IPS-18a (cell line): ENCODE results near the gene ITGB5.

Experiments
- H3K27ac ChIP-seq: one replicate; pipeline ENCODE4 v1.5.1; 2013; ENCODE audit warnings: low read length
- H3K27me3 ChIP-seq: one replicate; pipeline ENCODE4 v1.6.1; 2013; ENCODE audit warnings: mild to moderate bottlenecking, low read length; ENCODE audit not compliant: control insufficient read depth, insufficient read depth
- H3K36me3 ChIP-seq: one replicate; pipeline ENCODE4 v1.6.1; 2013; ENCODE audit warnings: low read depth, low read length; ENCODE audit not compliant: control insufficient read depth
- H3K4me1 ChIP-seq: one replicate; pipeline ENCODE4 v1.6.1; 2013; ENCODE audit warnings: low read depth, low read length; ENCODE audit not compliant: control insufficient read depth
- H3K4me3 ChIP-seq: one replicate; pipeline ENCODE4 v1.5.1; 2013; ENCODE audit warnings: low read length
- H3K9ac ChIP-seq: one replicate; pipeline ENCODE4 v1.6.1; 2013; ENCODE audit warnings: mild to moderate bottlenecking, low read length, moderate library complexity
- H3K9me3 ChIP-seq: one replicate; pipeline ENCODE4 v1.6.1; 2013; ENCODE audit warnings: low read depth, low read length; ENCODE audit not compliant: control insufficient read depth

Gene ITGB5

DNA sequence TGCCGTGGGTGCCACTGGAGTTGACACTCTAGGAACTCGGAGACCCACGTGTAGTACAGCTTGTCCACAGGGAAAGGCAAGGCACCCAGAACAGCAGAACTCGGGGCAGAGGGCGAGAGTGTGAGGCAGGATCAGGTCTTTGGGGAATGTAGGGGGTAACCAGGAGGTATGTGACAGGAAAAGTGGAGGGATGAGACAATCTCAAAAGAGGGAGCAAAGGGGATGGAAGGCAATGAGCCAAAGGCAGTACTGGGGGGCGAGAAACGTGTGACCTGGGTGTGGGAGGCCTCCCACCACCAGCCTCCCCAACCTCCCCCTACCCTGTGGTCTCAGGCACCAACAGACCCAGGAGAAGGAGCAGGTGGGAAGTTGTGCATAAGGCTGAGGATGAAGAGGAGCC lies 108.0 kb downstream of the ITGB5 start:
- H3K4me3 ChIP-seq, result no peak overlapping the region
- H3K9ac ChIP-seq, result no peak overlapping the region
- no peaks in the 10 kb centered on the region for H3K9me3 ChIP-seq
- H3K36me3 ChIP-seq, result no peaks in the 10 kb centered on the region
- H3K27ac ChIP-seq, result no peak overlapping the region
- H3K4me1 ChIP-seq, result peaks cover 27% of the 10 kb centered on the region
- H3K27me3 ChIP-seq, result no peaks in the 10 kb centered on the region

DNA sequence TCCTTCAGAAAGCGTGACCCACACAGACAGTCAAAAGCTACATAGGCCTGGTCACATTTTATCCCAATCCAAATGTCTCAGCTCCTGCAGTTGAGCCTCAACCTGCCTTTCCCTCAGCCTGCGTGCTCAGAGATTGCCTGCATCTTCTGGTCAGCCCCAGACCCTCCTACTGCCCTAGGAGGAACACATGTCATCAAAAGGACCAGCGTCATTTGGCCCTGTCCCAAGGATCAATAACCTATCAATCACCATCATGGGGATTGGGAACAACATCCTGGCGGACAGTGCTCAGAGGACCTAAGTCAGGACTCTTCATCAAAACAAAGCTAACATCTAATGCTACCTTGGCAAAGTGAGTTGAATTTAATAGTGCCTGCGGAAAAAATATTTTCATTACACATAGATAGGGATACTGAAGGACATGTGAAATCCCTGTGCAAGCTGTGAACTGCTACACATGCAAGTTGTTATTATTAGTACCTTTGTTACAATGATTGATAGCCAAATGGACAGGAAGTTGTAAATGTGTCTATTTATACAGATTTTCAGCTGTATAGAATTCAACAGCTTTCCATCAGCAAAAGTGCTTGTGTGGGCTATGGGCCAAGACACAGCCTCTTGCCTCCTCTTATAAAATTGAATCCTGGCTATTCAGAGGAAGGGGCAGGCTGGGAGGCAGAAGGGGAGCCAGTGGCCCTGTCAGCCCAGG lies 109.2 kb downstream of the ITGB5 start:
- Histone ChIP-seq H3K9ac (no peak overlapping the region), H3K9me3 (no peaks in the 10 kb centered on the region), H3K4me1 (peaks cover 30% of the 10 kb centered on the region), H3K27me3 (no peaks in the 10 kb centered on the region), H3K27ac (no peak overlapping the region), H3K36me3 (no peaks in the 10 kb centered on the region), H3K4me3 (no peak overlapping the region)

DNA sequence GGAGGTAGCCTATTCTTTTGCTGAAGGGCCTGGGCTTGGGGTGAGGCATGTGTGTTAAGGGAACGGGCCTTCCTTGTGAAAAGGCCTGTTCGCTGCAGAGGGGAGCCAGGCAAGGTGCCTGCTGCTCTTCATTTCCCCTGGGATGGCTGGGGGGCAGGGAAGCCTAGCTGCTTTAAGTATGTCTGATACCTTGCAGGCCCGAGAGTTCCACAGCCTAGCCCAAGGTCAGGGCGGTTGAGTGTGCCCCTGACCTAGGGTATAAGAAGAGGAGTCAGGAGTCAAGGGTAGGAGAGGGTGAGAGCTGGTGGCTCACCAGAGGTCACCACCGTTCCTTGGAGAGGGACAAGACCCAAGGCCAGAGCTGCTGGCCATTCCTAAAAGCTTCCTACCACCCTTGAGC lies 110.3 kb downstream of the ITGB5 start:
- Histone ChIP-seq H3K27ac (no peak overlapping the region), H3K4me1 (peaks cover 30% of the 10 kb centered on the region), H3K9ac (no peak overlapping the region), H3K27me3 (no peaks in the 10 kb centered on the region), H3K36me3 (no peaks in the 10 kb centered on the region), H3K9me3 (no peaks in the 10 kb centered on the region), H3K4me3 (no peak overlapping the region)

DNA sequence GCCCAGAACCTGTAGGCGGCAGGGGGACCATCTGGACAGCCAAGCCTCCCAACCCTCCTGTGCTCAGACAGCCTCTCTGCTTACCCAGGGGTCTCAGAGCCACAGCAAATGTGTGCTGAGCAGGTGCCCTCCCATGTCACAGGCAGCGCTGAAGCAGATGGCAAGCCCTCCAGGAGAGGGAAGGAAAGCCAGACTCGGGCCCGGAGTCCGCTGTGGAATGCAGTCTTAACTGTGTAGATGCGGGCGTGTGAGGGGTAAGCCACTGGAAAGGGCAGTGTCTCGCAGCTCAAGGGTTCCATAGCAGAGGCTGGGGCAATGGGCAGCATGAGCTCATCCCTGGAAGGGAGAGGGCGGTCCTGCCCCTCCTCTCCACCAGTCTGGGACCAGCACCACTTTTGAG lies 111.3 kb downstream of the ITGB5 start:
- no peak overlapping the region for H3K4me3 ChIP-seq
- H3K9me3 ChIP-seq, result no peaks in the 10 kb centered on the region
- no peaks in the 10 kb centered on the region for H3K27me3 ChIP-seq
- peaks cover 26% of the 10 kb centered on the region for H3K4me1 ChIP-seq
- no peak overlapping the region for H3K9ac ChIP-seq
- H3K36me3 ChIP-seq, result no peaks in the 10 kb centered on the region
- H3K27ac ChIP-seq, result no peak overlapping the region

DNA sequence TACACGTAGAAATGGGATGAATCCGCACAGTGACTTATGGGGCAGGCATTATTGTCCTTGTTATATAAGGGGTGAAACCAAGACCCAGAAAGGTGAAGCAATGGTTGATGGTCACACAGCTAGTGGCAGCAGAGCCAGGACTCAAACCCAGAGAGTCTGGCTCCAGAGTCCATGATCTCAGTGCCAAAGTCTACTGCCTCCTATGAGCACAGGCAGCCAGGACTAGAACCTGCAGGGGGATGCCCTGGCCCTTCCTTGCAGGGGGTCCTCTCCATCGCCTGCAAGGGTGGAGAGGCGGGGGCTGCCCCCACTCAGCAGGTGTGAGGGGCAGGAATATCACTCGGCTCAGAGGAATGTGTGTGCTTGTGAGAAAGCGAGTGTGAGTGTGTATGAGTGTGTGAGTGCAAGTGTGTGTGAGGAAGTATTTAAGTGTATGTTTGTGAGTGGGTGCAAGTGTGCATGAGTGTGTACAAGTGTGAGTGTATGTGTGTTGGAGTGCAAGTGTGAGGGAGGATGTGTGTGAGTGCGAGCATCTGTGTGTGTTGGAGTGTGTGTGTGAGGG lies 112.2 kb downstream of the ITGB5 start:
- Histone ChIP-seq H3K27ac (peak overlapping the region; percentile 74), H3K4me1 (peaks cover 23% of the 10 kb centered on the region), H3K9ac (no peak overlapping the region), H3K27me3 (no peaks in the 10 kb centered on the region), H3K4me3 (no peak overlapping the region), H3K9me3 (no peaks in the 10 kb centered on the region), H3K36me3 (no peaks in the 10 kb centered on the region)

DNA sequence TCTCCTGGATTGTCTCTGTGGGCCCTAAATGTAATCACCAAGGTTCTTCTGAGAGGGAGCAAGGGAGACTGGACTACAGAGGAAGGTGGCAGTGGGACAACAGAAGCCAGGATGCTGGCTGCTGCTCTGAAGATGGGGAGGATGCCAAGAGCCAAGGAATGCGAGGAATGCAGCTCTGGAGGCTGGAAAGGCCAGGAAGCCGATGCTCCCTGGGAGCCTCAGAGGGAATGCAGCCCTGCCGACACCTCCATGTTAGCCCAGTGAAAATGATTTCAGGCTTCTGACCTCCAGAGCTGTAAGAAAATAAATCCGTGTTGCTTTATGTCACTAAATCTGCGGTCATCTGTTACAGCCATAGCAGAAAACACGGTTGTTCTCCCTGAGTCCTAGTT lies 112.8 kb downstream of the ITGB5 start:
- Histone ChIP-seq H3K9ac (no peak overlapping the region), H3K36me3 (no peaks in the 10 kb centered on the region), H3K27ac (peak overlapping the region; percentile 74), H3K4me3 (no peak overlapping the region), H3K4me1 (peaks cover 23% of the 10 kb centered on the region), H3K9me3 (no peaks in the 10 kb centered on the region), H3K27me3 (no peaks in the 10 kb centered on the region)

DNA sequence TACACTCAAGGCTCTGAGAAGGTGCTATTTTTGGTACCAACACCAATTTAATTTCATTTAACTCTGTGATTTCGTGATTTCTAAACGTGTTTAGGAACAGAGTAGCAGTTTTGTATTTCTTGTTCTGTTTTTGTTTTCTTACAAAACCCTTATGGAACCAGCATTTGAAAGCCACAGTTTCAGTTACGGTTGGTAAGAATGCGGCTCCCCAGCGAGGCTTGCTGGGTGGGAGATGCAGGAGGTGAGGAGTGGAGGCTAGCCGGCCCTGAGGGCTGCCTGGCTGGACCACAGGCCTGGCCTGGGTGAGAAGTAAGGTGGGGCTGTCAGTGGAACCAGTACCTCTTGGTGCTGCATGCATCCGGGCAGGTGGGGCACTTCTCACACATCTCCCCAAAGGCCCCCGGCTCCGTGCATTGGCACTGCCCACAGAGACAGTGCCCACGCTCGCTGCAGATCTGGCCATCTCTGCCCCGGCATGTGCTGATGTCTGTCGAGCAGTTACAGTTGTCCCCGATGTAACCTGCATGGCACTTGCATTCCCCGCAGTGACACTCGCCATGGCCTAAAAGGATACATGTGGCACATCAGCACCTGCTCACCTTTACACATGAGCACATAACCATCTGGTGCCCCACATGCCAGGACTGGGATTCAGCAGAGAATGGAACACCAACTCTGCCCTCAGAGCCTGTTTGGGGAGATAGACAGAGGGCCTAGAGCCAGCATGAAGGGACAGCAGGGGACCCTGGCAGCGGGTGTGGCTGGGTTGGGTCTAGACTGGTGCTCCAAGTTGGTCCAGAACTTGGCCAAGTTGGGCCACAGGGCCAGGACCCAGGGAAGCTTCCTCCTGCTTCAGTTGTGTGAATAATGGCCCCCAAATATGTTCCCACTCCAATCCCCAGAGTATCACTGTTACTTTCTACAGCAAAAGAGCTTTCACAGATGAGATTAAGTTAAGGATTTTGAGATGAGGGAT lies 113.5 kb downstream of the ITGB5 start:
- Histone ChIP-seq H3K9ac (no peak overlapping the region), H3K4me3 (no peak overlapping the region), H3K4me1 (peaks cover 23% of the 10 kb centered on the region), H3K27ac (peak overlapping the region; percentile 15), H3K36me3 (peaks cover 2% of the 10 kb centered on the region), H3K27me3 (no peaks in the 10 kb centered on the region), H3K9me3 (no peaks in the 10 kb centered on the region)

DNA sequence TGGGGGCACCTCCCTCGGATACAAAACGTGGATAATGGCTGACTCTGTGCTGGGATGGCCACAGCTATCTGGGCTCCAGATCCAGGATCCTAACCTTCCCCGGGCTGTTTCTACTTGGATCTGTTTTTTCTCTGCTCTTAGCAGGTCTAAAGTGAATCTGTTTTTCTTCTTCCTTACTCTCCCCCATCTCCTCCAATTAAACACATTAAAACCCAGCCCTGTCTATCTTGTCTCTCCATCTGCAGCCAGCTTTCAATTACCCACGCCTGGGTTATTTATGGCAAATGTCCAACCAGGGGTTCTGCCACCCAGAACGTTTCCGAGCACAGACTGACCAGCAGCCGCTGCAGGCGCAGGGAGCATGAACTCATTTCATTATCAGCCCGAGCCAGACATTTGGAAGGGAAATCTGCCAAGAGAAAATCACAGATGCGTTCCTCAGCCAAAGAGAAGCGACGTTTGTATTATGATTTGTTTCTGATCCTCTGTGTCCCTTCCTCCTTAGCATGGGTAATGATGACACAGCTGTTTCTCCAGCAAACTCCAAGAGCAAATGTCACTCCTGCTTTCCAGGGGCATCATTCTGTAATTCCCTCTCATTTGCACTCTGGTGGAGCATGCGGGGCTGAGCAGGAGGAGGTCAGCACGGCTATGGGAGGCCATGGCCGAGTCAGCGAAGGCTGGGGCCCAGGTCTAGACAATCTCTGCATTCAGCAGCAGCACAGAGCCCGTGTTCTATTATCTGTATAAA lies 114.9 kb downstream of the ITGB5 start:
- H3K36me3 ChIP-seq, result peaks cover 13% of the 10 kb centered on the region
- H3K27me3 ChIP-seq, result no peaks in the 10 kb centered on the region
- peaks cover 23% of the 10 kb centered on the region for H3K4me1 ChIP-seq
- no peak overlapping the region for H3K4me3 ChIP-seq
- H3K27ac ChIP-seq, result no peak overlapping the region
- no peak overlapping the region for H3K9ac ChIP-seq
- no peaks in the 10 kb centered on the region for H3K9me3 ChIP-seq

DNA sequence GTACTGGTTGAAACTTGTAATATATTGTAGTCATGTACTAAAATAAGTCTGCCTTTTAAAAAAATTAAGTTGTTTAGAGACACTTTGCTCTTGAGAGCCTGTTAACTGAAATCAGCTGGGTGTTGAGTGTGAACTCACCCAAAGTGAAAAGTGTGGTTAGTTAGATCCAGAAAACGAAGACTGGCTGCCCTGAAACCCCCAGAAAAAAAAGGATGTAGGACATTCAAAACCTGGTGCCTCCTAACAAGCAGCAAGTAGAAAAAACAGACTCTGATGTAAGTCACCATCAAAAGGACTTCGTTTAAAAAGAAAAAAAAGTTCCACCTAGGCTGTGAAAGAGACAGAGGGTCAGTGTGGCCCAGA lies 116.1 kb downstream of the ITGB5 start:
- Histone ChIP-seq H3K4me3 (no peak overlapping the region), H3K4me1 (peaks cover 21% of the 10 kb centered on the region), H3K9me3 (no peaks in the 10 kb centered on the region), H3K27me3 (no peaks in the 10 kb centered on the region), H3K27ac (no peak overlapping the region), H3K36me3 (peaks cover 21% of the 10 kb centered on the region), H3K9ac (no peak overlapping the region)

DNA sequence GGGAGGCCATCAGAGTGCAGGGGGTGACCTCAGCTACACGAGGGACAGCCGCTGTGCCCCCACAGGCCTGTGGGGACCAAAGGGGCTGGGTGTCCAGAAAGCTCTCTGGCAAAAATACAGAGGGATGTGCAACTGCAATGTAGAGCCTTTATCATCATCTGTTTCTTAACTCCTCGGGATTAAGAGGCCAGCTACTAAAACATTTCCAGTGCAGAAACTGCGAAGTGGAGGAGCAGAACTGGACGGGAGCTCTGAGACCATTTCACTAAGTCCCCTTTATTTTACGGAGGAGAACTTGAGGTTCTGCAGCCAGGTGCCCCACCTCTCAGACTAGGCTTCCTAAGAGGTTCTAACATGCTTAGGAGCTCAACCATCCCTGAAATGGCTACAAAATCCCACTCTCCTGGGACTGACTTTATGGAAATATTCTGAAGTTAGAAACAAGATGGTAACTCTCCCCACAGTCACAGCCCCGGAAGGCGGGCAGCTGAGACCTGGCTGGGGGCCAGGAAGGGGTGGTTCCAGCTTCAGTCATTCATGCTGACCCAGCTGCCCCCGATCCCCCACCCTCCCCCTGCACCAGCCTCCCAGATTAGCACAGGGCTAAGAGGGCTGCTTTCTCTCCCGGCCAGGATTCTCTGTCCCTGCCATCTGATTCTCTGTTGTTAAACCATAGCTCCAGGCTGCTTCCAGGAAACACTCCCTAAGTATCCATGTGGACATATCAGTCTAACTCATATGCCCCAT lies 116.7 kb downstream of the ITGB5 start:
- Histone ChIP-seq H3K9me3 (no peaks in the 10 kb centered on the region), H3K27me3 (no peaks in the 10 kb centered on the region), H3K4me1 (peaks cover 19% of the 10 kb centered on the region), H3K9ac (no peak overlapping the region), H3K36me3 (peaks cover 27% of the 10 kb centered on the region), H3K27ac (no peak overlapping the region), H3K4me3 (no peak overlapping the region)

DNA sequence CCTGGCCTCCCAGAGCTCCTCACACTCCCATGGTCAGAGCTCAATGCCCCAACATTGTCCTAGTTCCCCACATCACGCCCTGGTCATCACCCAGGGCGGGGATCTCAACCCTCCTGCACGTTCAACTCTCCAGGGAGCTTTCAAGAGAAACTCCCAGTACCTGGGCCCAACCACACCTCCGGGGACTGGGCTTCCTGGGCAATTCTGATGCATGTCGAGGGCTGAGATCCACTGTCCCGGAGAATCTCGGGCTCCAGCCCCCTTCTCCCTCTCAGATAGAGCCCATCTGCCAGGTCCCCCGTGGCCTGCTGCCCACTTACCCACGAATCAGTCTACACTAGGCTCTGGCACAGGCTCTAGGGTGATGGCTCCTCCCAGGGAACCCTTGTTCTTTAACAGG lies 117.7 kb downstream of the ITGB5 start:
- Histone ChIP-seq H3K27ac (no peak overlapping the region), H3K9ac (no peak overlapping the region), H3K9me3 (no peaks in the 10 kb centered on the region), H3K27me3 (no peaks in the 10 kb centered on the region), H3K36me3 (peaks cover 33% of the 10 kb centered on the region), H3K4me3 (no peak overlapping the region), H3K4me1 (peaks cover 11% of the 10 kb centered on the region)
